Measurements from ENCODE around the gene FGF9.

GRCh38 chr13:21745307-21745706 lies 74.4 kb downstream of the FGF9 start:
- TF ChIP-seq CTCF (IDR thresholded peaks at IDR 0.05), result no peak
- no peak for TF ChIP-seq POLR2AphosphoS5 (IDR thresholded peaks at IDR 0.05)
- TF ChIP-seq POLR2A (IDR thresholded peaks at IDR 0.05), result no peak
- TF ChIP-seq EP300 (IDR thresholded peaks at IDR 0.05), result no peak

All from stomach (tissue), 4 donors.